HG02642 (cell line): ENCODE results near the gene FHL3.
"Not testable (repeated sequence)": the region's sequence is repeated elsewhere in the genome, so short reads cannot be mapped to it uniquely, and the experiment has no call there.

Experiments
- ATAC-seq: cut with Tn5 transposase; IDR thresholded peaks from one replicate; pipeline ENCODE4 v1.9.1; 2021; ENCODE audit warnings: mild to moderate bottlenecking; ENCODE audit not compliant: unreplicated experiment, poor library complexity

FHL3 gene

GRCh38 chr1:38037221-38037939 lies 32.1 kb upstream of the FHL3 start:
- ATAC-seq = no peak

DNA sequence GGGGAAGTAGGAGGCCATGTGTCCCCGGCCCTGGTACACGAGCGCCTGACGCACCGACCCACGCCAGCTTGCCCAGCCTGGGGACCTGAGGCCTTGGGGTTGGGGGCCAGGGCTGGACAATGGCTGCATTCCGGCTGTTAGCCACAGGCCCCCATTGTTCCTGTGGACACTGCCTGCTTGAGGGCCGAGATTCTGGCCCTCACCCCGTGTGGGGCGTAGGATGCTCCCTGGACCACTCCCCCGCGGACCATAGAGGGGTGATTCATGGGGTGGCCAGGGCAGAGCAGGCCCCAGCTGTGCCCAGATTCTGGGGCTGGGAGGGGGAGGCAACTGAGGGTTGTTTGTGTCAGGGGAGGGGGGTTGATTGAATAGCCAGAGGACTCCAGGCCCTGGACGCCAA lies 29.6 kb upstream of the FHL3 start:
- ATAC-seq = no peak

DNA sequence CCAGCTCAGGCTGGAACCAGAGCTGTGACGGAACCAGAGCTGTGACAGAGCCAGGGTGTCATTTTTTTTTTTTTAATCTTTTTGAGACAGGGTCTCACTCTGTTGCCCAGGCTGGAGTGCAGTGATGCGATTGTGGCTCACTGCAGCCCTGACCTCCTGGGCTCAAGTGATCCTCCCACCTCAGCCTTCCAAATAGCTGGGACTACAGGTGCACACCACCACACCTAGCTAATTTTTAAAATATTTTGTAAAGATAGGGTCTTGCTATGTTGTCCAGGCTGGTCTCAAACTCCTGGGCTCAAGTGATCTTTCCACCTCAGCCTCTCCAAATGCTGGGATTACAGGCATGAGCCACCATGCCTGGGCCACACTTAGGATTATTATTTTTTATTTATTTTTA lies 27.7 kb upstream of the FHL3 start:
- not testable (repeated sequence) for ATAC-seq

- ATAC-seq = no peak
Observed at GRCh38 chr1:38031513-38031866, 26.2 kb upstream of the FHL3 start.

GRCh38 chr1:38030596-38031512 lies 25.5 kb upstream of the FHL3 start:
- ATAC-seq = no peak

DNA sequence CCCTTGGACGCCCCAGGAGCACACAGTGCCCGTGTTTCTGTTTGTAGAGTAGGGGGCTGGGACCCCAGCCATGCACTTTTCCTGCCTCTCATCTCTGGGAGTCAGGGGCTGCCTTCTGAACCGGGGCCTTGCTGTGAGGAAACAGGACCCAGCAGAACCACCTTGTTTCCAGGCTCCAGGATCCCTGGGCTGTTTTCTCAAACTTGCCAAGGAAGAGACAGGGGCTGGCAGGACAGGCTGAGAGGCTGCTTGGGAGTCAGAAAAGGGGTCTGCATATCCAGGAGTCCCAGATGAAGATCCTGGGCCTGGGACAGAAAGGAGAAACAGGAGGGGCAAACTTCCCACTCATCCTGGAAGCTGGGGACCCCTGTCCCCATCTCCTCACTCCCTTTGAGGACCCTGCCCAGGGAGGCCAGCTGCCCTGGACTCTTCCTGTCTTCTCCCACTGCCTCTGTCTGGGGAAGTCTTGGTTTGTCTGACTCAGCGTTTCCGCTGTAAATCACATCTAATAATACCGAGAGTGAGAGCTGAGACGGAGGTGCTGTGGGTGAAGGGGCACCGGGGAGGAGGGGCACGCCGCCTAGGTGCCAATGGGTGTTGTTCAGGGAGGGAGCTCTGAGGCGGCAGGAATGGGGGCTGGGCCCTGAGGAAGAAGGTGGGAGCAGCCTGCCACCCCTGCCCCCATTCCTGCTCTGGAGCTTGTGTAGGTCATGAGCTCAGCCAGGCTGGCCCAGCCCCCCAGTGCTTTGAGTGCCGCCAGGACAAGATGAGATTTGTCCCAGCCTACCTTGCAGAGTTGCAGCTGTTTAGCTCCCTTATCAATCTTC lies 24.6 kb upstream of the FHL3 start:
- ATAC-seq = peak; percentile 45

GRCh38 chr1:38029081-38029681 lies 23.9 kb upstream of the FHL3 start:
- ATAC-seq = no peak

GRCh38 chr1:38028671-38029070 lies 23.4 kb upstream of the FHL3 start:
- ATAC-seq = no peak

- peak; percentile 70 for ATAC-seq
Observed at GRCh38 chr1:38028105-38028591, 22.8 kb upstream of the FHL3 start.

GRCh38 chr1:38027201-38028104 lies 22.1 kb upstream of the FHL3 start:
- ATAC-seq = no peak

GRCh38 chr1:38026592-38027200 lies 21.4 kb upstream of the FHL3 start:
- no peak for ATAC-seq

DNA sequence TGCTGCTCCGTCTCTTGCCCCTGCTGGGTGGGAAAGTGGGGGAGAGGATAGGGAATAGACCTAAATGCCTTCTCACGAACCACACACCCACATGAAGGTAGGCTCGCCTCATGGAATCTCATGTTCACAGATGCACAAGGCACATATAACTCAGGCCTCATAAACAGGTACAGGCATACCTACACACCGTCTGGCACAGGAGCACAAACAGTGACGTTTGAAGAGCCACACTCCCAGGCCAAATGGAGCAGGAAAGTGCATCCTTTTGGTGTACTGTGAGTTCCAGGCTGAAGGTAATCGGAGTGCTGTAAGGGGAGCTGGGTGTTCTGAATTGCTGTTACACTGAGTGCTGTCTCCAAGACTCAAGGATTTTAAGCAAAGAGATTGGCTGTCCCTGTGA lies 20.4 kb upstream of the FHL3 start:
- ATAC-seq = no peak

- no peak for ATAC-seq
Observed at GRCh38 chr1:38025233-38025632, 19.9 kb upstream of the FHL3 start.

- ATAC-seq = no peak
Observed at GRCh38 chr1:38022810-38023209, 17.5 kb upstream of the FHL3 start.

- no peak for ATAC-seq
Observed at GRCh38 chr1:38021969-38022368, 16.7 kb upstream of the FHL3 start.

DNA sequence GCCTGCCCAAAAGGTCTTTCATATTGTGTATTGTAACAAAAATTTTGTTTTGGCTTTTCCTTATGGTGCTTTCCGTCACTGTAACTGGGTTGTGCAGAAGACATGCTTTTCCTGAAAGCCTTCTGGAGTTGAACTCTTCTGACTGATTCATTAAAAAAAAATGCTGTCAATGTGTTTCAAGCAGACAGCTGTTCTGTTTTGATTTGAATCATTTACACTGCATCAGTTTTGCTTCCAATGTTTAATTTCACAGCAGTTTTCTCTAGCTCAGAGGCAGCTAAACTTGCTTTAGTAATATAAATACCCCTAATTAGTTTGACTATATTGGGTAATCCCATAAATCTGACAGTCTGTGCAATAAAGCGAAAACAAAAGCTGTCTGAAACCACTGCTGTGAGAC lies 15.1 kb upstream of the FHL3 start:
- ATAC-seq = no peak

GRCh38 chr1:38018864-38019343 lies 13.6 kb upstream of the FHL3 start:
- no peak for ATAC-seq

DNA sequence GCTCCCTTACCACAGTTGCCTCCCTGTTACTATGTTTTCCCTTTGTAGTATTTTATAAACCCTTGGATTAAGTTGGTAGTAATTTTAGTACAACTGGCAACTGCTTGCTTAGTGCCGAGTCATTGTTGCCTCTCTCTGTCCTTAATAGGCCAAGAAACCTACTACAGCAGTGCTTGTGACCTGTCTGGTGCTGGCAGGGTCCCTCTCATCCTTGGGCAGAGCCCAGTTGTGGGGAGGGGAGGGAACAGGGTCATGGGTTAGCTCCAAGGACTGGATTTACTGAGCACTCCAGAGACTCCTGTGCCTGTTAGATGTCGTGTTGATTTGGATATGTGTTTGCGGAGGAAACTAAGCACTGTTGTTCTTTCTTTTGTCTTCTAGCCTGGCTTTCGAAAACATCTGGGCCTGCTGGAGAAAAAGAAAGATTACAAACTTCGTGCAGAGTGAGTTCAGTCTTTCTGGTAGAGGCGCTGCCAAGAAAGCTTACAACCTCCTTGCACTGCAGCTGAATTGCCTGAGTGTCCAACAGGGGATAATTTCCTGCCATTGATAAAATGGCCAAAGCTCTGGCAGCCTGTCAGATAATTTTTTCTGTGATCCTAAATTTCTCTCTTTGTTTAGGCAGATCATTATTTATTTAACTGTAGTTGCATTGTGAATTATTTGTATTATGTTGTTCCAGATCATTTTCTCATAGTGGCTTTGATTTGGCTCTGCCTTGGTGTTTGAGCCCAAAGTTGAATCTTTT lies 10.8 kb upstream of the FHL3 start:
- ATAC-seq = no peak
